ENCODE data around the gene PDZRN4.

Gene PDZRN4

GRCh38 chr12:41193311-41193710 is 5.2 kb downstream of the PDZRN4 start:
- no peak for TF ChIP-seq CTCF (IDR thresholded peaks at IDR 0.05; ENCODE audit: insufficient read depth, low read depth, low read length, missing control alignments)

GRCh38 chr12:41202051-41202450 is 13.9 kb downstream of the PDZRN4 start:
- DNase-seq (ENCODE audit: low read depth): no peak
- no peak for TF ChIP-seq CTCF (IDR thresholded peaks at IDR 0.05; ENCODE audit: insufficient read depth, low read depth, low read length, missing control alignments)
- no peak overlapping the region for H3K4me3 ChIP-seq (ENCODE audit: low read depth, low read length)

More at GRCh38 chr12:41193311-41193710, 5.2 kb downstream of the PDZRN4 start:
- no peak for DNase-seq (ENCODE audit: low read depth)
- H3K4me3 ChIP-seq (ENCODE audit: low read depth, low read length): no peak overlapping the region

- DNase-seq (ENCODE audit: low read depth): no peak
- TF ChIP-seq CTCF (IDR thresholded peaks at IDR 0.05; ENCODE audit: insufficient read depth, low read depth, low read length, missing control alignments): no peak
- H3K4me3 ChIP-seq (ENCODE audit: low read depth, low read length): peak overlapping the region; percentile 1; the same call in 1 of the 2 replicates
Observed at GRCh38 chr12:41205070-41205709, 17.1 kb downstream of the PDZRN4 start.

GRCh38 chr12:41206298-41206697 is 18.2 kb downstream of the PDZRN4 start:
- H3K4me3 ChIP-seq (ENCODE audit: low read depth, low read length): no peak overlapping the region
- DNase-seq (ENCODE audit: low read depth): no peak
- no peak for TF ChIP-seq CTCF (IDR thresholded peaks at IDR 0.05; ENCODE audit: insufficient read depth, low read depth, low read length, missing control alignments)

GRCh38 chr12:41211448-41211847 is 23.3 kb downstream of the PDZRN4 start:
- no peak for TF ChIP-seq CTCF (IDR thresholded peaks at IDR 0.05; ENCODE audit: insufficient read depth, low read depth, low read length, missing control alignments)
- DNase-seq (ENCODE audit: low read depth): no peak
- no peak overlapping the region for H3K4me3 ChIP-seq (ENCODE audit: low read depth, low read length)

GRCh38 chr12:41212625-41213024 is 24.5 kb downstream of the PDZRN4 start:
- H3K4me3 ChIP-seq (ENCODE audit: low read depth, low read length): no peak overlapping the region
- TF ChIP-seq CTCF (IDR thresholded peaks at IDR 0.05; ENCODE audit: insufficient read depth, low read depth, low read length, missing control alignments): no peak
- DNase-seq (ENCODE audit: low read depth): no peak

GRCh38 chr12:41213107-41213506 is 25.0 kb downstream of the PDZRN4 start:
- H3K4me3 ChIP-seq (ENCODE audit: low read depth, low read length): no peak overlapping the region
- DNase-seq (ENCODE audit: low read depth): no peak
- TF ChIP-seq CTCF (IDR thresholded peaks at IDR 0.05; ENCODE audit: insufficient read depth, low read depth, low read length, missing control alignments): no peak
